Testis (tissue), 2 donors: Measurements from ENCODE around the gene KCNH2.

Experiments used
- POLR2A ChIP-seq: fragments of 450-650 bp; IDR thresholded peaks from one replicate; pipeline ENCODE4 v1.6.1; 2017; ENCODE audit warnings: antibody characterized with exemption, mild to moderate bottlenecking, moderate library complexity
- TF ChIP-seq, protein P1 (sequence below), 3 experiments: fragments of 450-650 bp in 2 of 3; fragments of 200-600 bp in 1 of 3; sonication (generic) in 1 of 3; IDR thresholded peaks; one replicate each; pipeline ENCODE4 v1.5.1; 2016 to 2019; ENCODE audit warnings: antibody characterized with exemption in 3 of 3, mild to moderate bottlenecking in 2 of 3, moderate library complexity in 1 of 3

- TF ChIP-seq, protein P1, sequence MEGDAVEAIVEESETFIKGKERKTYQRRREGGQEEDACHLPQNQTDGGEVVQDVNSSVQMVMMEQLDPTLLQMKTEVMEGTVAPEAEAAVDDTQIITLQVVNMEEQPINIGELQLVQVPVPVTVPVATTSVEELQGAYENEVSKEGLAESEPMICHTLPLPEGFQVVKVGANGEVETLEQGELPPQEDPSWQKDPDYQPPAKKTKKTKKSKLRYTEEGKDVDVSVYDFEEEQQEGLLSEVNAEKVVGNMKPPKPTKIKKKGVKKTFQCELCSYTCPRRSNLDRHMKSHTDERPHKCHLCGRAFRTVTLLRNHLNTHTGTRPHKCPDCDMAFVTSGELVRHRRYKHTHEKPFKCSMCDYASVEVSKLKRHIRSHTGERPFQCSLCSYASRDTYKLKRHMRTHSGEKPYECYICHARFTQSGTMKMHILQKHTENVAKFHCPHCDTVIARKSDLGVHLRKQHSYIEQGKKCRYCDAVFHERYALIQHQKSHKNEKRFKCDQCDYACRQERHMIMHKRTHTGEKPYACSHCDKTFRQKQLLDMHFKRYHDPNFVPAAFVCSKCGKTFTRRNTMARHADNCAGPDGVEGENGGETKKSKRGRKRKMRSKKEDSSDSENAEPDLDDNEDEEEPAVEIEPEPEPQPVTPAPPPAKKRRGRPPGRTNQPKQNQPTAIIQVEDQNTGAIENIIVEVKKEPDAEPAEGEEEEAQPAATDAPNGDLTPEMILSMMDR (IDR thresholded peaks at IDR 0.05), result no peak
- TF ChIP-seq POLR2A, result no peak
Observed at GRCh38 chr7:150983893-150984368, 5.8 kb upstream of the KCNH2 start.
